Measurements from ENCODE around the gene ASAP2. TPM values are rescaled to one million over a fixed set of nuclear protein-coding genes. Genes with fewer than 3 reads are reported as not detected.

Gene ASAP2
- total RNA-seq, 6 donors from 2014 or later: 20.4 to 26.0 (median 23.4) TPM

- Histone ChIP-seq H3K27me3 (no peaks in the 10 kb centered on the region), H3K9me3 (no peaks in the 10 kb centered on the region), H3K27ac (peak overlapping the region; percentile 36 to 75 (median 56)), H3K4me1 (peaks cover 8 to 21% (median 15%) of the 10 kb centered on the region in 4 donors), H3K36me3 (peaks cover 0 to 37% (median 13%) of the 10 kb centered on the region in 4 donors), H3K4me3 (peak overlapping the region in 2 of 4 donors; percentile 7 to 10)
- peak; percentile 91 to 95 for ATAC-seq (ENCODE audit: low FRiP score in 2 of 2)
- TF ChIP-seq EP300 (IDR thresholded peaks at IDR 0.05): no peak
- peak in 1 of 2 donors; percentile 40 for TF ChIP-seq POLR2AphosphoS5 (IDR thresholded peaks at IDR 0.05)
- WGBS, 2 donors: 35 to 36% methylated on average over 6 of the region's 6 CpGs
- DNase-seq: peak in 1 of 2 donors; percentile 63
These were observed 140.8 kb downstream of the ASAP2 start for GRCh38 chr2:9347411-9347881.

- TF ChIP-seq EP300 (IDR thresholded peaks at IDR 0.05) (no peak), POLR2AphosphoS5 (IDR thresholded peaks at IDR 0.05) (no peak), CTCF (IDR thresholded peaks at IDR 0.05) (no peak), POLR2A (IDR thresholded peaks at IDR 0.05) (no peak)
These were observed 147.7 kb downstream of the ASAP2 start for GRCh38 chr2:9354318-9354717.

GRCh38 chr2:9355270-9355669 lies 148.7 kb downstream of the ASAP2 start:
- ATAC-seq (ENCODE audit: low FRiP score in 2 of 2) (no peak), DNase-seq (no peak)
- no peak overlapping the region for H3K27ac ChIP-seq
- no peaks in the 10 kb centered on the region for H3K4me1 ChIP-seq
- no peaks in the 10 kb centered on the region for H3K9me3 ChIP-seq
- TF ChIP-seq POLR2A (IDR thresholded peaks at IDR 0.05) (no peak), EP300 (IDR thresholded peaks at IDR 0.05) (no peak), POLR2AphosphoS5 (IDR thresholded peaks at IDR 0.05) (no peak), CTCF (IDR thresholded peaks at IDR 0.05) (no peak)
- peaks cover 0 to 82% (median 18%) of the 10 kb centered on the region in 4 donors for H3K36me3 ChIP-seq
- no peak overlapping the region for H3K4me3 ChIP-seq
- WGBS, 2 donors: 88 to 89% methylated on average over 3 of the region's 3 CpGs
- H3K27me3 ChIP-seq: no peaks in the 10 kb centered on the region

More at GRCh38 chr2:9354318-9354717, 147.7 kb downstream of the ASAP2 start:
- no peaks in the 10 kb centered on the region for H3K27me3 ChIP-seq
- WGBS, 2 donors: 89 to 94% methylated on average over 12 of the region's 12 CpGs
- H3K36me3 ChIP-seq: peaks cover 0 to 73% (median 18%) of the 10 kb centered on the region in 4 donors
- no peaks in the 10 kb centered on the region for H3K4me1 ChIP-seq
- ATAC-seq (ENCODE audit: low FRiP score in 2 of 2) (no peak), DNase-seq (no peak)
- H3K9me3 ChIP-seq: no peaks in the 10 kb centered on the region
- H3K27ac ChIP-seq: no peak overlapping the region
- no peak overlapping the region for H3K4me3 ChIP-seq

GRCh38 chr2:9355716-9356115 lies 149.1 kb downstream of the ASAP2 start:
- ATAC-seq (ENCODE audit: low FRiP score in 2 of 2): no peak
- WGBS, 2 donors: 76 to 77% methylated on average over 4 of the region's 4 CpGs

GRCh38 chr2:9356261-9356660 lies 149.6 kb downstream of the ASAP2 start:
- Histone ChIP-seq H3K36me3 (peaks cover 0 to 73% (median 13%) of the 10 kb centered on the region in 4 donors), H3K4me1 (no peaks in the 10 kb centered on the region), H3K4me3 (no peak overlapping the region), H3K9me3 (no peaks in the 10 kb centered on the region), H3K27me3 (no peaks in the 10 kb centered on the region), H3K27ac (no peak overlapping the region)
- no peak for TF ChIP-seq POLR2A (IDR thresholded peaks at IDR 0.05)
- TF ChIP-seq EP300 (IDR thresholded peaks at IDR 0.05): no peak
- TF ChIP-seq POLR2AphosphoS5 (IDR thresholded peaks at IDR 0.05): no peak
- TF ChIP-seq CTCF (IDR thresholded peaks at IDR 0.05): no peak
- ATAC-seq (ENCODE audit: low FRiP score in 2 of 2) (no peak), DNase-seq (no peak)
- 75 to 81% methylated on average over 11 of the region's 11 CpGs for WGBS, 2 donors

More at GRCh38 chr2:9355716-9356115, 149.1 kb downstream of the ASAP2 start:
- DNase-seq: no peak
- TF ChIP-seq EP300 (IDR thresholded peaks at IDR 0.05) (no peak), CTCF (IDR thresholded peaks at IDR 0.05) (no peak), POLR2AphosphoS5 (IDR thresholded peaks at IDR 0.05) (no peak), POLR2A (IDR thresholded peaks at IDR 0.05) (no peak)
- Histone ChIP-seq H3K27ac (no peak overlapping the region), H3K27me3 (no peaks in the 10 kb centered on the region), H3K4me1 (no peaks in the 10 kb centered on the region), H3K4me3 (no peak overlapping the region), H3K36me3 (peaks cover 0 to 78% (median 16%) of the 10 kb centered on the region in 4 donors), H3K9me3 (no peaks in the 10 kb centered on the region)
